GM12878 (cell line): ENCODE measurements around the gene RGS6. TPM values are rescaled to one million over a fixed set of nuclear protein-coding genes. Genes with fewer than 3 reads are reported as not detected.
A peak's percentile ranks its signal among the peaks of the same experiment; 100 is the strongest.

Source experiments
- ATF7 ChIP-seq: fragments of 450-650 bp; IDR thresholded peaks from 2 replicates; pipeline ENCODE4 v1.6.1; 2016; ENCODE audit warnings: low read depth, mild to moderate bottlenecking
- CREB1 ChIP-seq: IDR thresholded peaks from 2 replicates; pipeline ENCODE4 v1.6.1; 2012; ENCODE audit warnings: low read depth, mild to moderate bottlenecking, inconsistent platforms
- HDAC6 ChIP-seq: fragments of 200-600 bp; sonication (generic); IDR thresholded peaks from one replicate; pipeline ENCODE4 v1.8.0; 2017; ENCODE audit warnings: antibody characterized with exemption; ENCODE audit not compliant: unreplicated experiment
- NFIC ChIP-seq: IDR thresholded peaks from 2 replicates; pipeline ENCODE4 v1.6.1; 2012; ENCODE audit warnings: low read depth, mild to moderate bottlenecking, inconsistent platforms, low read length, moderate library complexity
- NFXL1 ChIP-seq: fragments of 450-650 bp; IDR thresholded peaks from 2 replicates; pipeline ENCODE4 v1.6.1; 2017; ENCODE audit warnings: antibody characterized with exemption, mild to moderate bottlenecking, borderline replicate concordance
- NR2C2 ChIP-seq: IDR thresholded peaks from 2 replicates; pipeline ENCODE4 v1.6.1; 2011; ENCODE audit warnings: borderline replicate concordance, low read depth; ENCODE audit not compliant: control insufficient read depth, insufficient read length
- PAX5 ChIP-seq: IDR thresholded peaks from 2 replicates; pipeline ENCODE4 v1.6.1; 2011; ENCODE audit warnings: low read depth, low read length, borderline replicate concordance
- POU2F2 ChIP-seq: IDR thresholded peaks from 3 replicates; pipeline ENCODE4 v1.6.1; 2011; ENCODE audit warnings: low read depth, mild to moderate bottlenecking, low read length, borderline replicate concordance
- RELB ChIP-seq: fragments of 450-650 bp; IDR thresholded peaks from 2 replicates; pipeline ENCODE4 v1.6.1; 2017; ENCODE audit warnings: low read depth, mild to moderate bottlenecking, moderate library complexity
- SP1 ChIP-seq: IDR thresholded peaks from one replicate; pipeline ENCODE4 v1.6.1; 2011; ENCODE audit warnings: low read depth, low read length
- SREBF2 ChIP-seq: IDR thresholded peaks from 2 replicates; pipeline ENCODE4 v1.6.1; 2012; ENCODE audit warnings: mild to moderate bottlenecking, low read length
- STAT1 ChIP-seq: fragments of 450-650 bp; conservative IDR thresholded peaks from 2 replicates; pipeline ENCODE4 v1.6.1; 2014; ENCODE audit warnings: antibody characterized with exemption, mild to moderate bottlenecking
- TAF1 ChIP-seq: IDR thresholded peaks from 2 replicates; pipeline ENCODE4 v1.6.1; 2011; ENCODE audit warnings: mild to moderate bottlenecking, low read depth, low read length, borderline replicate concordance
- polyA plus RNA-seq, 11 experiments: library from polyadenylated mRNA; depleted of rRNA in 4 of 11; unstranded in 6 of 11; stranded (reverse) in 5 of 11; fragments of >200 nt; fragmentation: Nextera tagmentation in 4 of 11; fragmentation: Illumina TruSeq in 1 of 11; extraction: Ambion mirVana in 4 of 11; extraction: Trizol in 1 of 11; gene quantifications; 1 replicate in 1 of 11; 2 replicates in 10 of 11; pipeline versions ENCODE4 v1.2.1 to v1.2.3, GENCODE V29; 2011 to 2016; ENCODE audit warnings: inconsistent platforms in 2 of 11, missing spikeins in 2 of 11, low read depth in 1 of 11
- total RNA-seq, 4 experiments: library from RNA; depleted of rRNA in 3 of 4; stranded (reverse); fragments of >200 nt in 3 of 4; fragmentation: Illumina TruSeq in 1 of 4; extraction: Trizol in 1 of 4; gene quantifications; 2 replicates each; pipeline versions ENCODE4 v1.2.1 to v1.2.3, GENCODE V29; 2013 to 2021
- TF ChIP-seq, protein P1 (sequence below): IDR thresholded peaks from 2 replicates; pipeline ENCODE4 v1.6.1; 2012; ENCODE audit warnings: low read depth, low read length, improper control_type of control experiment
- TF ChIP-seq, protein P2 (sequence below): IDR thresholded peaks from 2 replicates; pipeline ENCODE4 v1.6.1; 2012; ENCODE audit warnings: improper control_type of control experiment, low read depth, low read length; ENCODE audit not compliant: insufficient replicate concordance
- TF ChIP-seq, protein P3 (sequence below): fragments of 450-650 bp; IDR thresholded peaks from 2 replicates; pipeline ENCODE4 v1.6.1; 2017; ENCODE audit warnings: mild to moderate bottlenecking, moderate library complexity

RGS6 gene
- total and polyA plus RNA-seq, 10 of the 15 experiments (the other 5 are each of a cell fraction or from before 2014, with no cell fraction given): 3.9 to 18.1 (median 12.4) TPM

GRCh38 chr14:72023128-72024042 is 91.2 kb downstream of the RGS6 start (continued):
- TF ChIP-seq, protein P1, sequence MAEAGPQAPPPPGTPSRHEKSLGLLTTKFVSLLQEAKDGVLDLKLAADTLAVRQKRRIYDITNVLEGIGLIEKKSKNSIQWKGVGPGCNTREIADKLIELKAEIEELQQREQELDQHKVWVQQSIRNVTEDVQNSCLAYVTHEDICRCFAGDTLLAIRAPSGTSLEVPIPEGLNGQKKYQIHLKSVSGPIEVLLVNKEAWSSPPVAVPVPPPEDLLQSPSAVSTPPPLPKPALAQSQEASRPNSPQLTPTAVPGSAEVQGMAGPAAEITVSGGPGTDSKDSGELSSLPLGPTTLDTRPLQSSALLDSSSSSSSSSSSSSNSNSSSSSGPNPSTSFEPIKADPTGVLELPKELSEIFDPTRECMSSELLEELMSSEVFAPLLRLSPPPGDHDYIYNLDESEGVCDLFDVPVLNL: no peak
- TF ChIP-seq ATF7 (peak; percentile 47), CREB1 (0 out of 2 replicates have a peak, but pooled peaks have one; percentile 18), SP1 (no peak), TAF1 (no peak), NFIC (peak; percentile 61; the same call in 1 of the 2 replicates), STAT1 (no peak), PAX5 (no peak; the same call in 1 of the 2 replicates), POU2F2 (no peak), NR2C2 (no peak), HDAC6 (no peak), SREBF2 (no peak), RELB (peak; percentile 12; the same call in 1 of the 2 replicates), NFXL1 (no peak)
- TF ChIP-seq, protein P2, sequence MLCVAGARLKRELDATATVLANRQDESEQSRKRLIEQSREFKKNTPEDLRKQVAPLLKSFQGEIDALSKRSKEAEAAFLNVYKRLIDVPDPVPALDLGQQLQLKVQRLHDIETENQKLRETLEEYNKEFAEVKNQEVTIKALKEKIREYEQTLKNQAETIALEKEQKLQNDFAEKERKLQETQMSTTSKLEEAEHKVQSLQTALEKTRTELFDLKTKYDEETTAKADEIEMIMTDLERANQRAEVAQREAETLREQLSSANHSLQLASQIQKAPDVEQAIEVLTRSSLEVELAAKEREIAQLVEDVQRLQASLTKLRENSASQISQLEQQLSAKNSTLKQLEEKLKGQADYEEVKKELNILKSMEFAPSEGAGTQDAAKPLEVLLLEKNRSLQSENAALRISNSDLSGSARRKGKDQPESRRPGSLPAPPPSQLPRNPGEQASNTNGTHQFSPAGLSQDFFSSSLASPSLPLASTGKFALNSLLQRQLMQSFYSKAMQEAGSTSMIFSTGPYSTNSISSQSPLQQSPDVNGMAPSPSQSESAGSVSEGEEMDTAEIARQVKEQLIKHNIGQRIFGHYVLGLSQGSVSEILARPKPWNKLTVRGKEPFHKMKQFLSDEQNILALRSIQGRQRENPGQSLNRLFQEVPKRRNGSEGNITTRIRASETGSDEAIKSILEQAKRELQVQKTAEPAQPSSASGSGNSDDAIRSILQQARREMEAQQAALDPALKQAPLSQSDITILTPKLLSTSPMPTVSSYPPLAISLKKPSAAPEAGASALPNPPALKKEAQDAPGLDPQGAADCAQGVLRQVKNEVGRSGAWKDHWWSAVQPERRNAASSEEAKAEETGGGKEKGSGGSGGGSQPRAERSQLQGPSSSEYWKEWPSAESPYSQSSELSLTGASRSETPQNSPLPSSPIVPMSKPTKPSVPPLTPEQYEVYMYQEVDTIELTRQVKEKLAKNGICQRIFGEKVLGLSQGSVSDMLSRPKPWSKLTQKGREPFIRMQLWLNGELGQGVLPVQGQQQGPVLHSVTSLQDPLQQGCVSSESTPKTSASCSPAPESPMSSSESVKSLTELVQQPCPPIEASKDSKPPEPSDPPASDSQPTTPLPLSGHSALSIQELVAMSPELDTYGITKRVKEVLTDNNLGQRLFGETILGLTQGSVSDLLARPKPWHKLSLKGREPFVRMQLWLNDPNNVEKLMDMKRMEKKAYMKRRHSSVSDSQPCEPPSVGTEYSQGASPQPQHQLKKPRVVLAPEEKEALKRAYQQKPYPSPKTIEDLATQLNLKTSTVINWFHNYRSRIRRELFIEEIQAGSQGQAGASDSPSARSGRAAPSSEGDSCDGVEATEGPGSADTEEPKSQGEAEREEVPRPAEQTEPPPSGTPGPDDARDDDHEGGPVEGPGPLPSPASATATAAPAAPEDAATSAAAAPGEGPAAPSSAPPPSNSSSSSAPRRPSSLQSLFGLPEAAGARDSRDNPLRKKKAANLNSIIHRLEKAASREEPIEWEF: peak; percentile 12
- TF ChIP-seq, protein P3, sequence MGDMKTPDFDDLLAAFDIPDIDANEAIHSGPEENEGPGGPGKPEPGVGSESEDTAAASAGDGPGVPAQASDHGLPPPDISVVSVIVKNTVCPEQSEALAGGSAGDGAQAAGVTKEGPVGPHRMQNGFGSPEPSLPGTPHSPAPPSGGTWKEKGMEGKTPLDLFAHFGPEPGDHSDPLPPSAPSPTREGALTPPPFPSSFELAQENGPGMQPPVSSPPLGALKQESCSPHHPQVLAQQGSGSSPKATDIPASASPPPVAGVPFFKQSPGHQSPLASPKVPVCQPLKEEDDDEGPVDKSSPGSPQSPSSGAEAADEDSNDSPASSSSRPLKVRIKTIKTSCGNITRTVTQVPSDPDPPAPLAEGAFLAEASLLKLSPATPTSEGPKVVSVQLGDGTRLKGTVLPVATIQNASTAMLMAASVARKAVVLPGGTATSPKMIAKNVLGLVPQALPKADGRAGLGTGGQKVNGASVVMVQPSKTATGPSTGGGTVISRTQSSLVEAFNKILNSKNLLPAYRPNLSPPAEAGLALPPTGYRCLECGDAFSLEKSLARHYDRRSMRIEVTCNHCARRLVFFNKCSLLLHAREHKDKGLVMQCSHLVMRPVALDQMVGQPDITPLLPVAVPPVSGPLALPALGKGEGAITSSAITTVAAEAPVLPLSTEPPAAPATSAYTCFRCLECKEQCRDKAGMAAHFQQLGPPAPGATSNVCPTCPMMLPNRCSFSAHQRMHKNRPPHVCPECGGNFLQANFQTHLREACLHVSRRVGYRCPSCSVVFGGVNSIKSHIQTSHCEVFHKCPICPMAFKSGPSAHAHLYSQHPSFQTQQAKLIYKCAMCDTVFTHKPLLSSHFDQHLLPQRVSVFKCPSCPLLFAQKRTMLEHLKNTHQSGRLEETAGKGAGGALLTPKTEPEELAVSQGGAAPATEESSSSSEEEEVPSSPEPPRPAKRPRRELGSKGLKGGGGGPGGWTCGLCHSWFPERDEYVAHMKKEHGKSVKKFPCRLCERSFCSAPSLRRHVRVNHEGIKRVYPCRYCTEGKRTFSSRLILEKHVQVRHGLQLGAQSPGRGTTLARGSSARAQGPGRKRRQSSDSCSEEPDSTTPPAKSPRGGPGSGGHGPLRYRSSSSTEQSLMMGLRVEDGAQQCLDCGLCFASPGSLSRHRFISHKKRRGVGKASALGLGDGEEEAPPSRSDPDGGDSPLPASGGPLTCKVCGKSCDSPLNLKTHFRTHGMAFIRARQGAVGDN: 0 out of 2 replicates have a peak, but pooled peaks have one; percentile 22
